Brain microvascular endothelial cell (primary cell): Measurements from ENCODE around the gene TUBA4A.

Experiments used
- DNase-seq: peaks from one replicate; pipeline ENCODE4 v3.0.0-alpha.2; 2020
- H3K27ac ChIP-seq: fragments of 250-450 bp; sonication (Bioruptor Pico); 2 replicates; pipeline ENCODE4 v1.5.1; 2020; ENCODE audit warnings: mild to moderate bottlenecking, moderate library complexity
- H3K27me3 ChIP-seq: fragments of 250-450 bp; sonication (Bioruptor Pico); replicated peaks from 2 replicates; pipeline ENCODE4 v1.5.1; 2020; ENCODE audit warnings: mild to moderate bottlenecking
- H3K36me3 ChIP-seq: fragments of 250-450 bp; sonication (Bioruptor Pico); replicated peaks from 2 replicates; pipeline ENCODE4 v1.5.1; 2020; ENCODE audit warnings: mild to moderate bottlenecking
- H3K4me3 ChIP-seq: 2 replicates; pipeline ENCODE4 v1.5.1; 2011; ENCODE audit warnings: low read depth, mild to moderate bottlenecking, control low read depth, low read length, moderate library complexity
- in situ Hi-C: cut with HindIII; loops from 2 replicates; pipeline ENCODE4 v1.10.0; 2017; ENCODE audit warnings: low sequenced_read_pairs, low pct_ligation_motif_present
- TF ChIP-seq, protein P1 (sequence below): IDR thresholded peaks from 2 replicates; pipeline ENCODE4 v1.5.1; 2011; ENCODE audit warnings: low read depth, mild to moderate bottlenecking, moderate library complexity, low read length, control low read depth, inconsistent platforms; ENCODE audit errors: missing control alignments

Gene TUBA4A

DNA sequence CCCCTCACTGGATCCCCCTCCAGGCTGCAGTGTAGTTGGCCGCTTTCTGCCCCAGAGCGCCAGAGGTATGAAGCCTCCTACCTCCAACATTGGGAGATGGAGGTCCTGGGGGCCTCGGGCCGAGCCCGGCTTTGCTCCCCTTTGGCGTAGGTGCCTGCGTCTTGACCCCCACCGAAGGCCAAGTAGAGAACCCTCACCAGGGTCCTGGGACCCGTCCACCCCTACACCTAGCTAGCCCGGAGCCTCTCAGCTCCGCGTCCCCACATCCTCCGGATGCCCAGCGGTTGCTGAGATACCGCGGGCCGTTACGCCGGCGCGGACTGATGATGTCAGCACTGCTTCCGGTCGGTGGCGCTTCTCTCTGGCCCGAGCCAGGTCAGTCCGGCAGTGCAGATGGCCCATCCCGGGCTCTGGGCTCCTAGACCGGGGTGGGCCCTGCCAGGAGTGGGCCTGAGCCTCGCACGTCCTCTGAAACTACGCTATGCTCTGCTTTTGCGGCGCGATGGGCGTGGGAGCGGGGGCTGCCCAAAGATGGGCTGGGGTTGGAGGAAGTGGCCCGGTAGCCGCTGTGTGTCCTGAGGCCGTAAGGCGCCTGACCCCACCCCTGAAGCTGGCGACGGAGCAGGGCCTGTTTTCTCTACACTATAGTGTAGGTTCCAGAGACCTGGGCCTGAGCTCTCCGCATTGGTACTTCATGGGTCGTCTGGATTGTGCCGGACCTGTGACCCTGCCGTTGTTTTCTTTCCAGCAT, 8.4 kb downstream of the TUBA4A start, which contains the start of the genes GLB1L and STK16:
Gene GLB1L (minus strand): TSS at position 297 of the 751 bp plus-strand sequence. CDS start 1,871 bp downstream, outside the sequence.
Gene STK16 (plus strand): TSS at position 332 of the 751 bp plus-strand sequence. CDS start 521 bp downstream, outside the sequence.
- Histone ChIP-seq H3K27ac (peak within 1 kb of the TSS; percentile 88), H3K4me3 (peak within 1 kb of the TSS; percentile 98), H3K36me3 (peaks cover 5% of the 10 kb centered on the region), H3K27me3 (no peaks in the 10 kb centered on the region)
- in situ Hi-C loops, result no loop called here
- TF ChIP-seq, protein P1, sequence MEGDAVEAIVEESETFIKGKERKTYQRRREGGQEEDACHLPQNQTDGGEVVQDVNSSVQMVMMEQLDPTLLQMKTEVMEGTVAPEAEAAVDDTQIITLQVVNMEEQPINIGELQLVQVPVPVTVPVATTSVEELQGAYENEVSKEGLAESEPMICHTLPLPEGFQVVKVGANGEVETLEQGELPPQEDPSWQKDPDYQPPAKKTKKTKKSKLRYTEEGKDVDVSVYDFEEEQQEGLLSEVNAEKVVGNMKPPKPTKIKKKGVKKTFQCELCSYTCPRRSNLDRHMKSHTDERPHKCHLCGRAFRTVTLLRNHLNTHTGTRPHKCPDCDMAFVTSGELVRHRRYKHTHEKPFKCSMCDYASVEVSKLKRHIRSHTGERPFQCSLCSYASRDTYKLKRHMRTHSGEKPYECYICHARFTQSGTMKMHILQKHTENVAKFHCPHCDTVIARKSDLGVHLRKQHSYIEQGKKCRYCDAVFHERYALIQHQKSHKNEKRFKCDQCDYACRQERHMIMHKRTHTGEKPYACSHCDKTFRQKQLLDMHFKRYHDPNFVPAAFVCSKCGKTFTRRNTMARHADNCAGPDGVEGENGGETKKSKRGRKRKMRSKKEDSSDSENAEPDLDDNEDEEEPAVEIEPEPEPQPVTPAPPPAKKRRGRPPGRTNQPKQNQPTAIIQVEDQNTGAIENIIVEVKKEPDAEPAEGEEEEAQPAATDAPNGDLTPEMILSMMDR, result no peak
- DNase-seq, result peak; percentile 94

GRCh38 chr2:219244789-219245147, 8.9 kb downstream of the TUBA4A start:
- Histone ChIP-seq H3K36me3 (peaks cover 5% of the 10 kb centered on the region), H3K27ac (peak overlapping the region; percentile 88), H3K4me3 (peak overlapping the region; percentile 98), H3K27me3 (no peaks in the 10 kb centered on the region)
- DNase-seq, result no peak
- TF ChIP-seq, protein P1, result no peak
- in situ Hi-C loops, result no loop called here

GRCh38 chr2:219243291-219243761, 10.4 kb downstream of the TUBA4A start:
- no peak for DNase-seq
- TF ChIP-seq, protein P1, result no peak
- Histone ChIP-seq H3K27me3 (no peaks in the 10 kb centered on the region), H3K27ac (no peak overlapping the region), H3K4me3 (peak overlapping the region; percentile 27), H3K36me3 (peaks cover 4% of the 10 kb centered on the region)
- in situ Hi-C loops, result no loop called here

DNA sequence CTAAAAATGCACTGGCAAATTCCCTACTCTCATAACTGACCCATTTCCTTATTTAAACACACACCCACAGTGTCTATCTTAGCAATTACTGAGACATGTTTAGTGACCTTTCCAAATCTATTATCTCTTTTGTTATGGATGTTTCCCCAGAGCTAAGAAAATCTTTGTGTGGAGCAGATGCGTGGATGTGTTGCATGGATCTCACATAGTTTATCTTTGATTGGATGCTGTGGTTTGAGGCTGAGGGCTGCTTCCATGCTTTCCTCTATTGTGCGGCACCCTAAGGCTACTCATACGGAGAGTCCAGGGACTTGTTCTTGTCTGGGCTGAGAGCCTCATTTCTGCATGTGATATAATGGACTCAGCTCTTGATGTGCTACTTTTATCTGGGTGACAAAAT, 19.4 kb downstream of the TUBA4A start:
- in situ Hi-C loops, result no loop called here
- no peak for DNase-seq
- no peak overlapping the region for H3K27ac ChIP-seq
- H3K27me3 ChIP-seq, result no peaks in the 10 kb centered on the region
- TF ChIP-seq, protein P1, result no peak
- peaks cover 59% of the 10 kb centered on the region for H3K36me3 ChIP-seq
- H3K4me3 ChIP-seq, result no peak overlapping the region

GRCh38 chr2:219230059-219230540, 23.6 kb downstream of the TUBA4A start:
- in situ Hi-C loops, result no loop called here
- peak; percentile 44 for DNase-seq
- Histone ChIP-seq H3K27ac (peak overlapping the region; percentile 93), H3K36me3 (peaks cover 39% of the 10 kb centered on the region), H3K4me3 (peak overlapping the region; percentile 87), H3K27me3 (no peaks in the 10 kb centered on the region)
- TF ChIP-seq, protein P1, result no peak
